ENCODE results near the gene DYNC1LI1. TPM values are rescaled to one million over a fixed set of nuclear protein-coding genes. Genes with fewer than 3 reads are reported as not detected.

The DYNC1LI1 gene
- polyA plus RNA-seq (2013), result 25.8 TPM in 2 replicates

GRCh38 chr3:32570421-32571191, at the start of gene DYNC1LI1:
DYNC1LI1 (minus strand) TSS chr3:32570858; CDS start chr3:32570770, 88 bp downstream.
- Histone ChIP-seq H3K9ac (ENCODE audit: low read length) (peak within 1 kb of the TSS; percentile 96), H2AK5ac (ENCODE audit: low read length) (no peak within 1 kb of the TSS), H3K4ac (ENCODE audit: low read depth, low read length) (peak within 1 kb of the TSS; percentile 81), H4K12ac (ENCODE audit: low read depth, low read length) (peak within 1 kb of the TSS; percentile 69), H3K27ac (ENCODE audit: low read depth, low read length) (peak within 1 kb of the TSS; percentile 84), H3K14ac (ENCODE audit: low read length) (peak within 1 kb of the TSS; percentile 83), H3K4me3 (ENCODE audit: low read depth, low read length) (peak within 1 kb of the TSS; percentile 95), H3K27me3 (ENCODE audit: insufficient read depth, low read length) (no peaks in the 10 kb centered on the region), H3K79me2 (ENCODE audit: control insufficient read depth, insufficient read depth, low read length, poor library complexity) (peaks cover 12% of the 10 kb centered on the region), H4K8ac (ENCODE audit: low read depth, low read length) (peak within 1 kb of the TSS; percentile 92), H2BK120ac (ENCODE audit: insufficient read depth, low read length, poor library complexity) (peak within 1 kb of the TSS; percentile 78), H3K36me3 (ENCODE audit: control insufficient read depth in 1 of 2, insufficient read depth in 2 of 2, low read length in 2 of 2) (peaks cover 4 to 7% of the 10 kb centered on the region in 2 experiments), H3K23ac (ENCODE audit: low read length) (no peak within 1 kb of the TSS), H3K9me3 (ENCODE audit: insufficient read depth, low read depth, low read length) (no peaks in the 10 kb centered on the region), H3K4me2 (ENCODE audit: low read length) (peak within 1 kb of the TSS; percentile 93), H2BK12ac (ENCODE audit: low read length) (no peak within 1 kb of the TSS), H3K79me1 (ENCODE audit: low read length) (peaks cover 11% of the 10 kb centered on the region), H2BK5ac (ENCODE audit: low read depth, low read length, poor library complexity) (peak within 1 kb of the TSS; percentile 78), H2AFZ (ENCODE audit: insufficient read depth, low read length, poor library complexity) (peak within 1 kb of the TSS; percentile 83), H4K91ac (ENCODE audit: low read depth, low read length) (peak within 1 kb of the TSS; percentile 95), H3K18ac (ENCODE audit: low read length) (peak within 1 kb of the TSS; percentile 66), H3K4me1 (ENCODE audit: control insufficient read depth in 1 of 2, insufficient read depth in 2 of 2, low read length in 2 of 2) (no peaks in the 10 kb centered on the region)
- WGBS (ENCODE audit: extremely low coverage, insufficient coverage, insufficient read length), result no CpG with 5 or more reads among the region's 89 CpGs
- DNase-seq, result peak; percentile 89 to 95

- DNase-seq, result no peak
- Histone ChIP-seq H3K36me3 (ENCODE audit: control insufficient read depth in 1 of 2, insufficient read depth in 2 of 2, low read length in 2 of 2) (no peaks in the 10 kb centered on the region), H4K91ac (ENCODE audit: low read depth, low read length) (no peak overlapping the region), H3K23ac (ENCODE audit: low read length) (no peak overlapping the region), H2BK12ac (ENCODE audit: low read length) (no peak overlapping the region), H3K18ac (ENCODE audit: low read length) (no peak overlapping the region), H3K79me1 (ENCODE audit: low read length) (no peaks in the 10 kb centered on the region), H3K4me3 (ENCODE audit: low read depth, low read length) (no peak overlapping the region), H2BK5ac (ENCODE audit: low read depth, low read length, poor library complexity) (no peak overlapping the region), H2AFZ (ENCODE audit: insufficient read depth, low read length, poor library complexity) (no peak overlapping the region), H2AK5ac (ENCODE audit: low read length) (no peak overlapping the region), H3K79me2 (ENCODE audit: control insufficient read depth, insufficient read depth, low read length, poor library complexity) (no peaks in the 10 kb centered on the region), H3K9me3 (ENCODE audit: insufficient read depth, low read depth, low read length) (peaks cover 1% of the 10 kb centered on the region), H4K12ac (ENCODE audit: low read depth, low read length) (no peak overlapping the region), H3K4ac (ENCODE audit: low read depth, low read length) (no peak overlapping the region), H4K8ac (ENCODE audit: low read depth, low read length) (no peak overlapping the region), H3K4me1 (ENCODE audit: control insufficient read depth in 1 of 2, insufficient read depth in 2 of 2, low read length in 2 of 2) (no peaks in the 10 kb centered on the region), H3K9ac (ENCODE audit: low read length) (no peak overlapping the region), H3K27ac (ENCODE audit: low read depth, low read length) (no peak overlapping the region), H3K27me3 (ENCODE audit: insufficient read depth, low read length) (no peaks in the 10 kb centered on the region), H2BK120ac (ENCODE audit: insufficient read depth, low read length, poor library complexity) (no peak overlapping the region), H3K4me2 (ENCODE audit: low read length) (no peak overlapping the region), H3K14ac (ENCODE audit: low read length) (no peak overlapping the region)
Measured at GRCh38 chr3:32619395-32619794, 48.7 kb upstream of the DYNC1LI1 start.

DNA sequence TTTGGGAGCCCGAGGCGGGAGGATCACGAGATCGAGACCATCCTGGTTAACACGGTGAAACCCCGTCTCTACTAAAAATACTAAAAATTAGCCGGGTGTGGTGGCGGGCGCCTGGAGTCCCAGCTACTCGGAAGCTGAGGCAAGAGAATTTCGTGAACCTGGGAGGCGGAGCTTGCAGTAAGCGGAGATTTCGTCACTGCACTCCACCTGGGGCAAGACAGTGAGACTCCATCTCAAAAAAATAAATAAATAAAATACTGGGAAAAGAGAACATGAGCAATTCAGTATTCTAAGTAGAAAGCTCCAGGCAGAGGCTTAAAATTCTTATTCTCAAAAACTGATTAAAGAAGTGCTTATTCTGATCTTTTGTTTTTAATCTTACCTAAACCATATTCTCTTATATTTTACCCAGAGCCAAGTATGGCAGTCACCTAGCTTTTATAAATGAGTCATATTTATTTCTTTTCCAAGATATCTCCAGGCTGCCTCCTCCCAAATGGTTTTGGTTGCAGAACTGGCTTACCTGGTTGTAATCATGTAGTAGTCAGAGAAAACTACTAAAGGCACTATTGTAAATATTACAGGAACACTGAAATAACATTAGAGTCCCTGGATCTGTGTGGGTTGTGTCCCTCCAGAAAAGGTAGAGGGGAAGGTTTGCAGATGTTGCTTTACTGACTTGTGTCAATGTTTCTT, 45.8 kb upstream of the DYNC1LI1 start:
- H3K9me3 ChIP-seq (ENCODE audit: insufficient read depth, low read depth, low read length), result peaks cover 1% of the 10 kb centered on the region

GRCh38 chr3:32614956-32615355, 44.3 kb upstream of the DYNC1LI1 start:
- no peak overlapping the region for H3K23ac ChIP-seq (ENCODE audit: low read length)
- no peak overlapping the region for H3K18ac ChIP-seq (ENCODE audit: low read length)
- no peak overlapping the region for H3K9ac ChIP-seq (ENCODE audit: low read length)
- no peak overlapping the region for H3K14ac ChIP-seq (ENCODE audit: low read length)
- no peak overlapping the region for H2BK120ac ChIP-seq (ENCODE audit: insufficient read depth, low read length, poor library complexity)
- H4K8ac ChIP-seq (ENCODE audit: low read depth, low read length), result no peak overlapping the region
- H2BK12ac ChIP-seq (ENCODE audit: low read length), result no peak overlapping the region
- H3K4me1 ChIP-seq (ENCODE audit: control insufficient read depth in 1 of 2, insufficient read depth in 2 of 2, low read length in 2 of 2), result no peaks in the 10 kb centered on the region
- no peak overlapping the region for H3K4me3 ChIP-seq (ENCODE audit: low read depth, low read length)
- H3K4ac ChIP-seq (ENCODE audit: low read depth, low read length), result no peak overlapping the region
- no peak overlapping the region for H4K12ac ChIP-seq (ENCODE audit: low read depth, low read length)
- no peak overlapping the region for H4K91ac ChIP-seq (ENCODE audit: low read depth, low read length)
- WGBS (ENCODE audit: extremely low coverage, insufficient coverage, insufficient read length), result no CpG with 5 or more reads among the region's 2 CpGs
- H2AFZ ChIP-seq (ENCODE audit: insufficient read depth, low read length, poor library complexity), result no peak overlapping the region
- H3K36me3 ChIP-seq (ENCODE audit: control insufficient read depth in 1 of 2, insufficient read depth in 2 of 2, low read length in 2 of 2), result no peaks in the 10 kb centered on the region
- no peaks in the 10 kb centered on the region for H3K79me1 ChIP-seq (ENCODE audit: low read length)
- H3K27me3 ChIP-seq (ENCODE audit: insufficient read depth, low read length), result no peaks in the 10 kb centered on the region
- H3K9me3 ChIP-seq (ENCODE audit: insufficient read depth, low read depth, low read length), result no peaks in the 10 kb centered on the region
- H3K4me2 ChIP-seq (ENCODE audit: low read length), result no peak overlapping the region
- no peak overlapping the region for H3K27ac ChIP-seq (ENCODE audit: low read depth, low read length)
- no peak for DNase-seq
- H2AK5ac ChIP-seq (ENCODE audit: low read length), result no peak overlapping the region
- no peak overlapping the region for H2BK5ac ChIP-seq (ENCODE audit: low read depth, low read length, poor library complexity)
- H3K79me2 ChIP-seq (ENCODE audit: control insufficient read depth, insufficient read depth, low read length, poor library complexity), result no peaks in the 10 kb centered on the region

More for the DNA sequence above, 45.8 kb upstream of the DYNC1LI1 start:
- Histone ChIP-seq H3K9ac (ENCODE audit: low read length) (no peak overlapping the region), H4K91ac (ENCODE audit: low read depth, low read length) (no peak overlapping the region), H3K23ac (ENCODE audit: low read length) (no peak overlapping the region), H3K27me3 (ENCODE audit: insufficient read depth, low read length) (no peaks in the 10 kb centered on the region), H3K14ac (ENCODE audit: low read length) (no peak overlapping the region), H3K36me3 (ENCODE audit: control insufficient read depth in 1 of 2, insufficient read depth in 2 of 2, low read length in 2 of 2) (no peaks in the 10 kb centered on the region), H2BK12ac (ENCODE audit: low read length) (no peak overlapping the region), H2AK5ac (ENCODE audit: low read length) (no peak overlapping the region), H4K8ac (ENCODE audit: low read depth, low read length) (no peak overlapping the region), H3K18ac (ENCODE audit: low read length) (no peak overlapping the region), H3K27ac (ENCODE audit: low read depth, low read length) (no peak overlapping the region), H4K12ac (ENCODE audit: low read depth, low read length) (no peak overlapping the region), H3K79me2 (ENCODE audit: control insufficient read depth, insufficient read depth, low read length, poor library complexity) (no peaks in the 10 kb centered on the region), H3K4me3 (ENCODE audit: low read depth, low read length) (no peak overlapping the region), H3K4me2 (ENCODE audit: low read length) (no peak overlapping the region), H2AFZ (ENCODE audit: insufficient read depth, low read length, poor library complexity) (no peak overlapping the region), H2BK5ac (ENCODE audit: low read depth, low read length, poor library complexity) (no peak overlapping the region), H3K4ac (ENCODE audit: low read depth, low read length) (no peak overlapping the region), H3K4me1 (ENCODE audit: control insufficient read depth in 1 of 2, insufficient read depth in 2 of 2, low read length in 2 of 2) (no peaks in the 10 kb centered on the region), H2BK120ac (ENCODE audit: insufficient read depth, low read length, poor library complexity) (no peak overlapping the region), H3K79me1 (ENCODE audit: low read length) (no peaks in the 10 kb centered on the region)
- WGBS (ENCODE audit: extremely low coverage, insufficient coverage, insufficient read length), result no CpG with 5 or more reads among the region's 14 CpGs
- DNase-seq, result peak in 1 of 2 donors; percentile 59

Measured in trophoblast cell (in vitro differentiated cells and primary cell).